Cardiac septum (tissue), 1 donor: ENCODE data around the gene GPA33. TPM values are rescaled to one million over a fixed set of nuclear protein-coding genes. Genes with fewer than 3 reads are reported as not detected.
A peak's percentile ranks its signal among the peaks of the same experiment; 100 is the strongest.
"Not testable (repeated sequence)": the region's sequence is repeated elsewhere in the genome, so short reads cannot be mapped to it uniquely, and the experiment has no call there.

Experiments
- DNase-seq: peaks from one replicate; pipeline ENCODE4 v3.0.0-alpha.2; 2020; ENCODE audit warnings: low spot score
- intact Hi-C: fragments of 100-400 bp; cut with DNase I; formaldehyde crosslinking; loops from one replicate; pipeline ENCODE4 v1.14.0; 2022
- total RNA-seq: library from RNA; stranded (reverse); fragmentation: NEBNext Ultra II Directional; extraction: Animal tissue kit (Norgen Biotek cat#: 25700); gene quantifications from one replicate; pipeline ENCODE4 v1.2.1, GENCODE V29; 2021
- donor health status: DM: no; HTN: no; CAD: no.

The GPA33 gene
- total RNA-seq, 1 donor from 2014 or later = 2.7 TPM

GRCh38 chr1:167065471-167065870 is 24.7 kb downstream of the GPA33 start:
- intact Hi-C loops = loop anchor here (5.0 kb wide), 3 partner anchors 62 to 467 kb away; no protein-coding TSS in a partner anchor
- no peak for DNase-seq

- intact Hi-C loops = loop anchor here (5.0 kb wide), 3 partner anchors 63 to 468 kb away; no protein-coding TSS in a partner anchor
- no peak for DNase-seq
Measured at GRCh38 chr1:167064621-167065020, 25.6 kb downstream of the GPA33 start.

- DNase-seq = no peak
- intact Hi-C loops = no loop called here
Measured at GRCh38 chr1:167061073-167061464, 29.1 kb downstream of the GPA33 start.

GRCh38 chr1:167060141-167061072 is 29.8 kb downstream of the GPA33 start:
- intact Hi-C loops = no loop called here
- no peak for DNase-seq

- no peak for DNase-seq
- intact Hi-C loops = loop anchor here (1.0 to 5.0 kb wide), 2 partner anchors 82 to 175 kb away; partner anchors contain the start of gene ILDR2
Measured at GRCh38 chr1:167059809-167060107, 30.4 kb downstream of the GPA33 start.

GRCh38 chr1:167059045-167059808 is 30.9 kb downstream of the GPA33 start:
- intact Hi-C loops = loop anchor here (1.0 to 5.0 kb wide), 2 partner anchors 82 to 175 kb away; partner anchors contain the start of gene ILDR2
- no peak for DNase-seq

- no peak for DNase-seq
- intact Hi-C loops = loop anchor here (1.0 to 5.0 kb wide), 3 partner anchors 80 to 150 kb away; partner anchors contain the start of gene ILDR2
Measured at GRCh38 chr1:167057241-167057688, 32.9 kb downstream of the GPA33 start.

GRCh38 chr1:167056529-167057231 is 33.5 kb downstream of the GPA33 start:
- no peak for DNase-seq
- intact Hi-C loops = loop anchor here (1.0 to 5.0 kb wide), 3 partner anchors 79 to 150 kb away; partner anchors contain the start of gene ILDR2

GRCh38 chr1:167054946-167055630 is 35.1 kb downstream of the GPA33 start:
- DNase-seq = no peak
- intact Hi-C loops = loop anchor here (5.0 kb wide), 1 partner anchor 78 kb away; the partner anchor contains the start of gene ILDR2

- no peak for DNase-seq
- intact Hi-C loops = no loop called here
Measured at GRCh38 chr1:167054531-167054930, 35.6 kb downstream of the GPA33 start.

GRCh38 chr1:167052389-167052788 is 37.8 kb downstream of the GPA33 start:
- no peak for DNase-seq
- intact Hi-C loops = no loop called here

GRCh38 chr1:167051907-167052306 is 38.3 kb downstream of the GPA33 start:
- intact Hi-C loops = no loop called here
- DNase-seq = no peak

- intact Hi-C loops = no loop called here
- DNase-seq = peak; percentile 88
Measured at GRCh38 chr1:167043752-167044488, 46.3 kb downstream of the GPA33 start.

- intact Hi-C loops = no loop called here
- no peak for DNase-seq
Measured at GRCh38 chr1:167033646-167034045, 56.5 kb downstream of the GPA33 start.

GRCh38 chr1:167029553-167029952 is 60.6 kb downstream of the GPA33 start:
- intact Hi-C loops, DNase-seq: not testable (repeated sequence)

GRCh38 chr1:167022384-167022783 is 67.8 kb downstream of the GPA33 start:
- no peak for DNase-seq
- intact Hi-C loops = no loop called here

GRCh38 chr1:167016100-167016750 is 74.0 kb downstream of the GPA33 start:
- no peak for DNase-seq

More at GRCh38 chr1:167016100-167016750, 74.0 kb downstream of the GPA33 start:
- intact Hi-C loops = no loop called here
